Fibroblast of skin of scalp (primary cell): ENCODE results near the gene BCAS3.
"Not testable (repeated sequence)": the region's sequence is repeated elsewhere in the genome, so short reads cannot be mapped to it uniquely, and the experiment has no call there.

ENCODE experiments used
- DNase-seq: peaks from one replicate; pipeline ENCODE4 v3.0.0-alpha.2; 2013

Gene BCAS3

DNA sequence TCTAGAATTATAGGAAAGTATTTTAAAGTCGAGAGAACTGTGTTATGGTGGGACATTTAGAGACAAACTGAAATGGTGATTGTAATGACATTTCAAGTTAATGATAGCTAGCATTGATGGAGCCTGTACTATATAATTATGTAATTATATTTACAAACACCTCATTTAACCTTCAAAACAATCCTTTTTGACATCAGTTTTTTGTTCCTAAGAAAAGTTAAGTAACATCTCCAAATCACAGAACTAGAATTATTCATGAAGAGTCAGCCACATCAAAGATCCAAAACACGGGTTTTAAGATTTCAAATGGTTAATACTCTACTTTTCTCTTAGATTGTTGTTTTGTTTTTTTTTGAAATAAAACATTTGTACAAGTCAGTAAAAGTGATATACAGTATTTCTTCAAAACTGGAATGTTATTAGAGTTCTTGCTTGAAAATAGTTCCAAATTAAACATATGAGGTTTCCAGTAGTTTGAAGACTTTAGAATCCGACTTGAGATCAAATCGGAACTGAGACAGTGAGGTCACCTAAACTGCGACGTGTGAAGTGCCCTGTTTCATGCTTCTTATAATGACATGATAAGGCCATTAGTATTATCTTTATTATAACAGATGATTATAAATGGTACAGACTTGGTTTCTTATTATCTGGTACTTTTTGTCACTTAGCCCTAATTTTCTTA is 457.0 kb downstream of the BCAS3 start:
- DNase-seq = no peak

GRCh38 chr17:61135782-61136181 is 458.1 kb downstream of the BCAS3 start:
- DNase-seq = no peak

DNA sequence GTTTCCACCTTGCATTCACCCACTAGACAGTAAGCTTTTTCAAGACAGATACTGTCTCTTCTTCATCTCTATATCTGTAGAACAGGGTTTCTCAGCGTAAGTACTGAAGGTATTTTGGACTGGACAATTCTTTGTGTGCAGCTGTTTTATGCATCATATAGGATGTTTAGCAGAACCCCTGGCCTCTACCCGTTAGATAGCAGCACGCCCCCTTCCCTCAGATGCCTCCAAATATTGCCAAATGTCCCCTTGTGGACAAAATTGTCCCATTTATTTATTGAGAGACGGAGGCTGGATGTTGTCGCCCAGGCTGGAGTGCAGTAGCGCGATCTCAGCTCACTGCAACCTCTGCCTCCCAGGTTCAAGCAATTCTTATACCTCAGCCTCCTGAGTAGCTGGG is 458.6 kb downstream of the BCAS3 start:
- DNase-seq = no peak

- peak; percentile 69 for DNase-seq
These were observed 461.6 kb downstream of the BCAS3 start for GRCh38 chr17:61139219-61139618.

- DNase-seq = no peak
These were observed 462.6 kb downstream of the BCAS3 start for GRCh38 chr17:61140081-61140786.

GRCh38 chr17:61143026-61143425 is 465.4 kb downstream of the BCAS3 start:
- DNase-seq = peak; percentile 20

- no peak for DNase-seq
These were observed 466.5 kb downstream of the BCAS3 start for GRCh38 chr17:61144137-61144536.

DNA sequence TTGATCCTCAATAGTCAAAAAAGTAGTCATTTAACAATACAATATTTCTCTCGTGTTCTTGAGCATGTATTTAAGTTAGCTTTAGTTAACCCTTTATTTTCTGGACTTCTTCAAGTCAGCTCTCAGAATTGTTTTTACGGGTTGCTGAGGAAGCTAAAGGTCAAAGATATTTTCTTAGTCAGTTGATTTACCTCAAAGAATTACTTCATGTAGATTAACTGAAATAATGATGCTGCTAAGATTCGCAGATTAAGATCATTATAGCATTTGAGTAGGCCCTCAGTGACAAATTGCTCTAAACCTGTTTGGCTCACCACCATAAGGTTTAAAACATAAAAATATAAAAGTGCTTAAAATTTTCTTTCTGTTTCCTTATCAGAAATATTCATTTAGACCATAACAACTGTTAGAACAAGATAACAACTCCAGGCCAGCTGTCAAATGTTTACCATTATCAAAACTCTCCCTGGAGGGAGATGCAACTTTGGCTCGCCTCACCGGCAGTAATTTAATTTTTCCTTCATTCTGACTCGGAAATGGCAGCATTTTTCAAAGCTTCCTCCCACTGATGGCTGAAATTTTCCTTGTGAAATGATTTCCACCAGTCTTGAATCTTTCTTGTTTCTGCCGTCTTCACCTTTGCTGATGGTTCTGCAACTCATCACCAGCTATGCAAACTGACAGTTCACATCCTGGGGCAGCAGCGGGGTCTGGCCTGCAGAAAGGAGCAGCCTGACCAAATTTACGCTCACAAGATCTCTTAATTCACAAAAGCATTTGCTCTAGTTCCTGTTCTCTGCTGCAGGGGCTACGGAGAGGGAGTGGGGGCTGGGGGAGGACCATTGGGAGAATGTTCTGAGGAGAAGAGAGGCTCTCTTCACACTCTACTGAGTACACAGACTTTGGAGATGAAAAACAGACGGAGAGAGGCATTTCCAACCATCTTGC is 467.2 kb downstream of the BCAS3 start:
- DNase-seq = no peak

DNA sequence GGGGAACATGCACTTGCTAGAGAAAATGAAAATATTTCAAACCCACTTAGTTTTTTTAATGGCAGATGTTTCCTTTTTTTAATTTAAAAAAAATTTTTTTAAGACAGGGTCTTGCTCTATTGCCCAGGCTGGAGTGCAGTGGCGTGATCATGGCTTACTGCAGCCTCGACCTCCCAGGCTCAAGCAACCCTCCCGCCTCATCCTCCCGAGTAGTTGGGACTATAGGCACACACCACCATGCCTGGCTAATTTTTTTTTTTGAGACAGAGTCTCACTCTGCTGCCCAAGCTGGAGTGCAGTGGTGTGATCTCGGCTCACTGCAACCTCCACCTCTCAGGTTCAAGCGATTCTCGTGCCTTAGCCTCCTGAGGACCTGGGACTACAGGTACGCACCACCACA is 469.2 kb downstream of the BCAS3 start:
- not testable (repeated sequence) for DNase-seq

DNA sequence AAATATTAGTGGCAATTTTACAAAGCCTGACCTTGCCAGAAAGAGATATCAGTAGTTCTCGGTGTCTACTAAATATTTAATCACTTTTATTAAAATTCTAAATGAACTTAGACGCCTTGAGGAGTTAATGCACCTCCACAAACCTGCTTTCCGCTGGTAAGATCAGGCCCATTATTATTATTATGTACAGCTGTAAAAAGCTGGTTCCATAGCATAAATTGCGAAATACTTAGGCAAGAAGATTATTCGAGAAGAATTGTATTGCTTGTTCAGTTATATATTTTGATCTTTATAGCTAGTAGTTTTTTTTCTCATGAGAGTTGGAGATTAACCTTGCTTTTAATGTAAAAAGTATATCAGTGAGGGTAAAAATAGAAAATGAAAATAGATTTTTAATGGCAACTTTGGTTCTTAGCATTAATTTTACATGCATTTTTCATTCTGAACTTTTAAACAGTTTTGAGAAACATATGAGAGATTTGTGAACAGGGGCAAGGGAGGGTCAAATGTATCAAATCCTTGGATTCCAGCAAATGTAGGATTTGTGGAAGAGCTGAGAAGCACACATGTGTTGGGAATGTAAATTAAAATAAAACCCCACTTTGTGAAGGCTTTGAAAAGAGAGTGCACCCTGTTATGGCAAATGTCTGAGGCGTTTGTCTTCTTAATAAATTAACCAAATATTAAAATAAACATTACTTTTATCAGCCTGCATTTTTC is 471.6 kb downstream of the BCAS3 start:
- DNase-seq = no peak

GRCh38 chr17:61149862-61150362 is 472.3 kb downstream of the BCAS3 start:
- no peak for DNase-seq

GRCh38 chr17:61150686-61151299 is 473.1 kb downstream of the BCAS3 start:
- DNase-seq = no peak

DNA sequence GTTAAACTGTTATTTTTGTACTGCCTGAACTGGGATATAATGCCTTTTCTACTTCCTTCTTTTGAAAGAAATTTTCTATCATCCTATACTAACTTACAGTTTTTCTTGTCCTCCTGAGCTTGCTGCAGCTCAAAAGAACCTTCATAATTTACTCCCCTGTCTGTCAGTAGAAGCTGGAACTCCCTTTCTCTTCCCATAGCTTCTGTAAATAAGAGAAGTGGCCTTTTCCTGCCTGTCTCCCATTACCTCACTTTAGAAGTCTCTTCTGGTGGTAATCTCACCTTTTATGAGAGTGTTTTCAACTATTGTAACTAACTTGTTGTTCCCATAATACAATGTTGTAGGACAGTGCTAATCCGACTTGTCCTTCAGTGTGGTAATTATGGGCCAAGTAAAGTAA is 475.2 kb downstream of the BCAS3 start:
- DNase-seq = no peak

DNA sequence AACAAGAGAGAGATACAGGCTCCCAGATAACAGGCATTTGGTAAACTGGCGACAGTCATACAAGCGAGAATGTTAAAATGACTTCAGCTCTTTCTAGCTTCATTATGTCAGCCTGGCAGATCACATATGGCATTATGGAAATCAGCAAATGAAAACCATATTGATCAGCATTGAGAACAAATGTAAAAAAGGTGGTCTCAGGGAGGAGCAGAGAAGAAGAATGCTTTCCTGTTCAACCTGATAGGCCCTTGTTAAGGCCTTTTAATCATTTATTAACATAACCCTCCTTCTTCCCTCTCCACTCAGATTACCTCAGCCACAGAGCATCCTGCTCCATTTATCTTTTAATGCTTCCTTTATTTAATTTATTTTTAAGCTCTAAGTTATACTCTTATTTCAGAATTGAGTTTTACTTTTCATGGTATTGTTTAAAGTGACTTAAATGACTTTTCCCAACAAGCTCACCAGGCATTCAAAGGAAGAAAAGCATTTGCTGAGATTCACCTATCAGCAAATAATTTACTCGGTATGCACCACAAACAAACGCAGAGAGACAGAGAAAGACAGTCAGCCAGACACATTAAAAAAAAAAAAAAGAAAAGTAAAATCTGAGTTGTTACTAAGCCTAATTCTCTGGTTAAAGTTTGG is 478.1 kb downstream of the BCAS3 start:
- no peak for DNase-seq

- peak; percentile 44 for DNase-seq
These were observed 479.7 kb downstream of the BCAS3 start for GRCh38 chr17:61157246-61157886.

DNA sequence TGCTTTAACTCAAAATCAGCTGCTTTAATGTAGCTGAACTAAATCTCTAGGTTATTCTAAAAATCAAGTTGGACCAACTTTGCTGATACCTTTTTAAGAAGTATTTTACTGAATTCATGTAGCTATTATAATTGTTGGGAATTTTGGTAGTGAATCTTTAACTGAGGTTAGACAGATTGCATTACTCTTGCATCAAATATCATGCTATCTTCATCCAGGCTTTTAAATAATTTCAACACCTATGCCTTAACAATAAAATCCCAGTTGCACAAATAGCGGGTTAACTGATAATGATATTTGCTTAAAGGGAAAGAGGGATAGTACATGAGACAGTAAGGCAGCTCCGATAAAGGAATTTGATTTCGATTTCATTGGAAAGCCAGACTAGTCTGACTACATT is 480.7 kb downstream of the BCAS3 start:
- DNase-seq = no peak

GRCh38 chr17:61159221-61159814 is 481.7 kb downstream of the BCAS3 start:
- DNase-seq = peak; percentile 18

DNA sequence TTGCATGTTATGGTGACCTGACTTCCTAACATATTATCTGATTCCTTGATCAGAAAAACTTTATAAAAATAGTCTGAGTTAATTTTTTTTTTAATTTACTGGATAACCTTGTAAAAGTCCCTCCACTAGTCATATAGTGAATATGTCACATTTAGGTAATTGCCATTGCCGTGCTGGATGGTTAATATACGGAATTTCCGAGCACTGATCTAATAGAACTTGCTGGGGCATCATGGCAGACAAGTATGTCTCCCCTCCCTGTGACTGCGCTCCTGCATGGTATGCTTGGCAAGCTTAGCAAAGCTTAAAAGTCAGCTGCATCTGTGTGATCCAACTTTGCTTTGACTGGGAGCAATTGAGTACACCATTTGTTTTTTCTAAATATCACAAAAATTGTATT is 482.6 kb downstream of the BCAS3 start:
- DNase-seq = no peak

DNA sequence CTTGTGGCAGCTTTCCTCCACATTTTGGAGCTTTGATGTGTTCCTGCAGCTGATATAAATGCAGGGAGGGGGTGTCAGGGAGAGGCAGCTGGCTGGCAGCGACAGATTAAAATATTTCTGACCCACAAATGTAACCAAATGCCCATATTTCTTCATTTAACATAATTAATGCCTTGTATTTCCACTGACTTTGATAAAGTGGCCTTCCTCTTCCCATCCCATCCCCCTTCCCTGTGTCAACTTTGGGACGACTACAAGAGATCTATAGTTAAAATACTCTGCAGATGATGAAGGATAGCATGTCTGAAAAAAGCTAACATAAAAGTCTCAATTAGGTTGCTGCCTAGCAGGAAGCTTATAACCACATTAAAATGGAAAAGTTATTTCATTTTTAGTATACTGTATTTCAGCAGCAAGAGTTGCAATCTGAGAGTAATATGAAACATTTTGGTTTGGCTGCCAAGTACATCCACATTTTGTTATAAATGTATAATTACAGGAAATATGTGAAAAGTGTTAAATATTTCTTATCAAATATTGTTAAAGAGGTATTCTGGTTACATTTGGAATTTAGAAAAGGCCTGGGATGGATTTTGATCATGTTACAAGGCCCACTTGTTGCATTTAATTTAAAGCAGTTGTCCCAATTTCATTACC is 483.3 kb downstream of the BCAS3 start:
- DNase-seq = peak; percentile 12

DNA sequence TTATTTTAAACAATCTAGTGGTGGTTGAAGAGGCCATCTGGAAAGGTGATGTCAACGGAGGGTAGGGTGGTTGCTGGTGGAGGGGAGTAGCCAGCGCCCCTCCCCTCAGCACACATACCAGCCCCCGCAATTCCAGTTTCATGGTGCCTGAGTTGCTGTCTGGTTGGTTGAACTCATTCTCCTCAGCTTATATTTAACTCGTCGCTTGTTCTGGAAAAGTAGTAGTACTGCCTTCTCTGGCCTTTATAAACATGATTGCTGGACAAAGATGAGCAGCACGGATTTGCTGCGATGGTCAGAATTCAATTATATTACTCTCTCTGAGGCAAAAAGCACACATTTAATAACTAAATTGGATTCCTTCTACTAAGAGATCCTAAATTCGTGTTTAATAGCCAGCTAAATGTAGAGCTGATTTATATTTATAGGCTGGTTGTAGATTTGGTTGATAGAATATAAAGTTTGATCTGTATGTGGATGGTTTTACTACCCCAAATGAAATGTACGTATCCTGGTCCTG is 484.0 kb downstream of the BCAS3 start:
- no peak for DNase-seq
